ENCODE data around the gene SELPLG.

DNA sequence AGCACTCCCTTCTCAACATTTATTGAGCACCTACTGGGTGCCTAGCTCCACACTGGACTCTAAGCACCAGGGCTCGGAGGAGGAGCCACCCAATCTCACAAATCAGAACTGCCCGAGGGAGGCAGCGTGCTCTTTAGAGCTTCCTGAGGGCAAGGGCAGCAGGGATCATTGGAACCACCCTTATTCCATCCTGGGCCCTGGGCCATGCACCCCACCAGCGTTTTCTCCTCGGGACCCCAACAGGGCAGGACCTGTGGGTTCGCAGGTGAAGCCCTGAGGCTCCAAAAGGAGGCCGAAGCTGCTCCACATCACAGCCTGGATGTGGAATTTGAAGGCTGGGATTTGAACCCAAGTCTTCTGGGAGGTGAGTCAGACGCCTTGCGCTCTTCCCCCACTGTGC, 51.2 kb downstream of the SELPLG start:
- no peak for TF ChIP-seq CTCF (IDR thresholded peaks at IDR 0.05 in 4 of 5, conservative IDR thresholded peaks at IDR 0.05 in 1 of 5)
- no peak for TF ChIP-seq POLR2A (IDR thresholded peaks at IDR 0.05)
